Suprapubic skin (tissue), 4 donors: ENCODE data around the gene DPY30. TPM values are rescaled to one million over a fixed set of nuclear protein-coding genes. Genes with fewer than 3 reads are reported as not detected.
"Not testable (repeated sequence)": the region's sequence is repeated elsewhere in the genome, so short reads cannot be mapped to it uniquely, and the experiment has no call there.

Experiments used
- DNase-seq, 2 donors: peaks; one replicate each; pipeline ENCODE4 v3.0.0-alpha.2; 2019; ENCODE audit warnings: low spot score in 2 of 2
- H3K27ac ChIP-seq: fragments of 200-600 bp; sonication (generic); one replicate; pipeline ENCODE4 v1.5.1; 2019
- H3K27me3 ChIP-seq: fragments of 200-600 bp; sonication (generic); one replicate; pipeline ENCODE4 v1.5.1; 2019
- H3K36me3 ChIP-seq: fragments of 200-600 bp; sonication (generic); one replicate; pipeline ENCODE4 v1.5.1; 2019
- H3K4me1 ChIP-seq: fragments of 200-600 bp; sonication (generic); one replicate; pipeline ENCODE4 v1.5.1; 2019
- H3K4me3 ChIP-seq: fragments of 200-600 bp; sonication (generic); one replicate; pipeline ENCODE4 v1.5.1; 2019; ENCODE audit warnings: mild to moderate bottlenecking
- H3K9me3 ChIP-seq: fragments of 200-600 bp; sonication (generic); one replicate; pipeline ENCODE4 v1.5.1; 2019
- CTCF ChIP-seq, 2 donors: fragments of 200-600 bp in 1 of 2; fragments of 450-650 bp in 1 of 2; sonication (generic) in 1 of 2; IDR thresholded peaks; one replicate each; pipeline ENCODE4 v1.5.1; 2016 to 2019; ENCODE audit warnings: antibody characterized with exemption in 2 of 2, mild to moderate bottlenecking in 1 of 2, moderate library complexity in 1 of 2
- EP300 ChIP-seq: sonication (generic); formaldehyde crosslinking; IDR thresholded peaks from one replicate; pipeline ENCODE4 v1.6.1; 2017; ENCODE audit warnings: antibody characterized with exemption
- POLR2A ChIP-seq, 2 donors: fragments of 450-650 bp; IDR thresholded peaks; one replicate each; pipeline ENCODE4 v1.6.1; 2017; ENCODE audit warnings: antibody characterized with exemption in 2 of 2, mild to moderate bottlenecking in 2 of 2, moderate library complexity in 2 of 2
- POLR2AphosphoS5 ChIP-seq, 3 donors: sonication (generic); formaldehyde crosslinking; IDR thresholded peaks; one replicate each; pipeline ENCODE4 v1.6.1; 2017; ENCODE audit warnings: antibody characterized with exemption in 3 of 3
- WGBS: methylation state at CpG from one replicate; pipeline ENCODE4 v1.1.5; 2018; 5-methylcytosine and 5-hydroxymethylcytosine counted together
- total RNA-seq, 4 donors: library from RNA; depleted of rRNA; stranded (reverse); fragments of >200 nt; gene quantifications; one replicate each; pipeline ENCODE4 v1.1.0, GENCODE V29; 2016

The DPY30 gene
- total RNA-seq, 4 donors from 2014 or later, result 44.1 to 59.2 (median 48.8) TPM

GRCh38 chr2:32063310-32064020 is 23.9 kb upstream of the DPY30 start, which contains the start of gene SPAST:
Gene SPAST, plus strand, starts transcription at chr2:32063556. Its CDS starts 276 bp downstream, at chr2:32063832.
- H3K4me3 ChIP-seq, result peak within 1 kb of the TSS; percentile 92
- 0% methylated on average over 47 of the region's 79 CpGs for WGBS
- H3K27ac ChIP-seq, result peak within 1 kb of the TSS; percentile 92
- H3K4me1 ChIP-seq, result peaks cover 27% of the 10 kb centered on the region
- H3K27me3 ChIP-seq, result no peaks in the 10 kb centered on the region
- DNase-seq, result peak; percentile 97 to 98
- H3K9me3 ChIP-seq, result no peaks in the 10 kb centered on the region
- peak; percentile 70 to 81 for TF ChIP-seq CTCF (IDR thresholded peaks at IDR 0.05)
- TF ChIP-seq POLR2A (IDR thresholded peaks at IDR 0.05), result peak in 1 of 2 donors; percentile 50
- peak in 1 of 3 donors; percentile 55 for TF ChIP-seq POLR2AphosphoS5 (IDR thresholded peaks at IDR 0.05)
- TF ChIP-seq EP300, result no peak
- H3K36me3 ChIP-seq, result no peaks in the 10 kb centered on the region

GRCh38 chr2:32061973-32062861 is 22.6 kb upstream of the DPY30 start:
- DNase-seq, result no peak
- WGBS, result 52% methylated on average over 13 of the region's 13 CpGs
- Histone ChIP-seq H3K4me1 (peaks cover 27% of the 10 kb centered on the region), H3K27me3 (no peaks in the 10 kb centered on the region), H3K27ac (peak overlapping the region; percentile 92), H3K36me3 (no peaks in the 10 kb centered on the region), H3K4me3 (peak overlapping the region; percentile 92), H3K9me3 (no peaks in the 10 kb centered on the region)
- TF ChIP-seq POLR2A (IDR thresholded peaks at IDR 0.05), result no peak
- no peak for TF ChIP-seq CTCF (IDR thresholded peaks at IDR 0.05)
- no peak for TF ChIP-seq EP300
- TF ChIP-seq POLR2AphosphoS5 (IDR thresholded peaks at IDR 0.05), result no peak

- WGBS, result 96% methylated on average over 8 of the region's 8 CpGs
- no peak overlapping the region for H3K4me3 ChIP-seq
- no peaks in the 10 kb centered on the region for H3K36me3 ChIP-seq
- no peak for DNase-seq
- H3K9me3 ChIP-seq, result no peaks in the 10 kb centered on the region
- H3K27me3 ChIP-seq, result no peaks in the 10 kb centered on the region
- no peak overlapping the region for H3K27ac ChIP-seq
- peaks cover 27% of the 10 kb centered on the region for H3K4me1 ChIP-seq
- TF ChIP-seq POLR2AphosphoS5 (IDR thresholded peaks at IDR 0.05) (no peak), EP300 (no peak), CTCF (IDR thresholded peaks at IDR 0.05) (no peak), POLR2A (IDR thresholded peaks at IDR 0.05) (no peak)
These were observed 21.8 kb upstream of the DPY30 start for GRCh38 chr2:32061430-32061829.

GRCh38 chr2:32060266-32060665 is 20.7 kb upstream of the DPY30 start:
- H3K4me1 ChIP-seq, result peaks cover 18% of the 10 kb centered on the region
- WGBS, result 94% methylated on average over 2 of the region's 2 CpGs
- no peak for TF ChIP-seq POLR2AphosphoS5 (IDR thresholded peaks at IDR 0.05)
- TF ChIP-seq CTCF (IDR thresholded peaks at IDR 0.05), result no peak
- no peak for TF ChIP-seq EP300
- no peak for TF ChIP-seq POLR2A (IDR thresholded peaks at IDR 0.05)

GRCh38 chr2:32058130-32058529 is 18.5 kb upstream of the DPY30 start:
- DNase-seq, result no peak
- H3K4me1 ChIP-seq, result peaks cover 7% of the 10 kb centered on the region
- TF ChIP-seq EP300 (no peak), POLR2A (IDR thresholded peaks at IDR 0.05) (no peak)
- no peak overlapping the region for H3K27ac ChIP-seq
- no peaks in the 10 kb centered on the region for H3K27me3 ChIP-seq
- no peaks in the 10 kb centered on the region for H3K36me3 ChIP-seq
- no peak overlapping the region for H3K4me3 ChIP-seq
- no peaks in the 10 kb centered on the region for H3K9me3 ChIP-seq
- 94% methylated on average over 2 of the region's 2 CpGs for WGBS

More at GRCh38 chr2:32060266-32060665, 20.7 kb upstream of the DPY30 start:
- Histone ChIP-seq H3K4me3 (no peak overlapping the region), H3K27ac (no peak overlapping the region), H3K36me3 (no peaks in the 10 kb centered on the region), H3K9me3 (no peaks in the 10 kb centered on the region), H3K27me3 (no peaks in the 10 kb centered on the region)
- no peak for DNase-seq

- not testable (repeated sequence) for H3K36me3 ChIP-seq, DNase-seq, H3K4me3 ChIP-seq, H3K27ac ChIP-seq, H3K9me3 ChIP-seq, H3K4me1 ChIP-seq, H3K27me3 ChIP-seq
- 62% methylated on average over 3 of the region's 3 CpGs for WGBS
These were observed 15.0 kb upstream of the DPY30 start for GRCh38 chr2:32054583-32054982.
